ENCODE measurements around the gene SMOC1. TPM values are rescaled to one million over a fixed set of nuclear protein-coding genes. Genes with fewer than 3 reads are reported as not detected.

SMOC1 gene
- polyA plus RNA-seq, 1 experiment, result not detected

DNA sequence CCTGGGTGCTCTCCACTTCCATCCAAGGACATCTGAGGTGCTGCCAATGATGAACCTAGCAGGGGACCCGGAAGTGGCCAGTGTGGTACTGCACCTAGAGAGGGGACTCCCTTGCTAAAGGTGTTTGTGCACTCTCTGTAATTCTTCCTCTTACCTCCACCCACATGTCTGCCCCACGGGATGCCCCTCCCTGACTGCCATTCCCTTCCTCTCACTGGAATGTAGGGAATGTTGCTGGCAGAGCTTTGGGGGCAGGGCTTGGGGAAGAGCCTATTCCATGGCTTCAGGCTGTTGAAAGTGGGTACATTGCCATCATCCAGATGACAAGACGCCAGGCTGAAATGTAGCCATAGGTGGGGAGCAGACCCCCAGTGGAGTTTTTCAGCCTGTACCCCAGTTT is 153.2 kb downstream of the SMOC1 start:
- H3K36me3 ChIP-seq (ENCODE audit: control insufficient read depth, insufficient read depth, low read length), result no peaks in the 10 kb centered on the region
- TF ChIP-seq, protein P1, sequence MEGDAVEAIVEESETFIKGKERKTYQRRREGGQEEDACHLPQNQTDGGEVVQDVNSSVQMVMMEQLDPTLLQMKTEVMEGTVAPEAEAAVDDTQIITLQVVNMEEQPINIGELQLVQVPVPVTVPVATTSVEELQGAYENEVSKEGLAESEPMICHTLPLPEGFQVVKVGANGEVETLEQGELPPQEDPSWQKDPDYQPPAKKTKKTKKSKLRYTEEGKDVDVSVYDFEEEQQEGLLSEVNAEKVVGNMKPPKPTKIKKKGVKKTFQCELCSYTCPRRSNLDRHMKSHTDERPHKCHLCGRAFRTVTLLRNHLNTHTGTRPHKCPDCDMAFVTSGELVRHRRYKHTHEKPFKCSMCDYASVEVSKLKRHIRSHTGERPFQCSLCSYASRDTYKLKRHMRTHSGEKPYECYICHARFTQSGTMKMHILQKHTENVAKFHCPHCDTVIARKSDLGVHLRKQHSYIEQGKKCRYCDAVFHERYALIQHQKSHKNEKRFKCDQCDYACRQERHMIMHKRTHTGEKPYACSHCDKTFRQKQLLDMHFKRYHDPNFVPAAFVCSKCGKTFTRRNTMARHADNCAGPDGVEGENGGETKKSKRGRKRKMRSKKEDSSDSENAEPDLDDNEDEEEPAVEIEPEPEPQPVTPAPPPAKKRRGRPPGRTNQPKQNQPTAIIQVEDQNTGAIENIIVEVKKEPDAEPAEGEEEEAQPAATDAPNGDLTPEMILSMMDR (IDR thresholded peaks at IDR 0.05; ENCODE audit: insufficient read depth, low read depth, low read length), result no peak
- ChIA-PET POLR2A (no interaction called here), CTCF (interaction anchor here (0.9 to 3.0 kb wide), 3 partner anchors 11 to 285 kb away, joined by 3 to 9 read pairs (median 3); no protein-coding TSS in a partner anchor)
- no peak overlapping the region for H3K4me3 ChIP-seq (ENCODE audit: low read depth, low read length)
- DNase-seq (ENCODE audit: low read depth), result no peak
- H3K27me3 ChIP-seq (ENCODE audit: control insufficient read depth, insufficient read depth, low read length), result no peaks in the 10 kb centered on the region

DNA sequence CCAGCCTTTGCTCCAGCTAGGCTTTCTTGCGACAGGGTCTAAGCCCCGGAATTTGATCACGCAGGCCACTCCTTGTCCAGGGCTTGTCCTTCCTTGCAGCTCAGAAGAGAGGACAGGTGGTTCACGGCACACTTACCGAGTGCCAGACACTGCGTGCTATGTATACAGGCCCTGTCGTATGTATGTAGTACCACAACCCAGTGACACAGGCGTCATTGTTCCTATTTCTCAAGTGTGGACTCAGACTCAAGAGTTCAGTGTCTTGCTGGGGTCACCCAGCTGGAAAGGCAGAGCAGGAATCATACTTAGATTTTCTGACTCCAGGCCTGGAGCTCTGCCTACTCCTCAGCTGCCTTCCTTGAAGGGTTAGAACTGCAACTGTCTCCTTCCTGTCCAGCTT is 153.9 kb downstream of the SMOC1 start:
- ChIA-PET CTCF (interaction anchor here (0.9 to 3.0 kb wide), 4 partner anchors 11 to 284 kb away, joined by 3 to 9 read pairs (median 3); no protein-coding TSS in a partner anchor), POLR2A (no interaction called here)
- TF ChIP-seq, protein P1 (IDR thresholded peaks at IDR 0.05; ENCODE audit: insufficient read depth, low read depth, low read length), result no peak
- no peaks in the 10 kb centered on the region for H3K36me3 ChIP-seq (ENCODE audit: control insufficient read depth, insufficient read depth, low read length)
- no peak for DNase-seq (ENCODE audit: low read depth)
- H3K27me3 ChIP-seq (ENCODE audit: control insufficient read depth, insufficient read depth, low read length), result no peaks in the 10 kb centered on the region
- no peak overlapping the region for H3K4me3 ChIP-seq (ENCODE audit: low read depth, low read length)

DNA sequence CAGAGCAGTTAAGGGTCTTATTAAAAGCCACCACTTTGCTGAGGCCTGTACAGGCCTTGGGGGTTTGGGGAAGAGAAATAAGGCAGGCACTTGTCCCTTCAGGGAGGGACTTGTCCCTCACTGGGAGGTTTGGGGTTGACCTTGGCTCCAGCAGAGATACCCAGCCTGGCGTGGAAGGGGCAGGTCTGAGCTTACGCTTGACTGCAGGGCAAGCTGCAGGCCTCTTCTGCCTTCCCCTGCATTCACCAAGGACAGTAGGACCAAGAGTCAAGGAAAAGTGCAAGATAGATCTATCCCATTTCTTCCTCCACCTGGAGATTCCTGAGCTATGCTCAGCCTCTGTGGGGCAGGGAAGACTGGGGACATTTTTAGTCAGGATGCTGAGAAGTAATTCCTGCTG is 154.3 kb downstream of the SMOC1 start:
- DNase-seq (ENCODE audit: low read depth), result no peak
- no peaks in the 10 kb centered on the region for H3K27me3 ChIP-seq (ENCODE audit: control insufficient read depth, insufficient read depth, low read length)
- H3K4me3 ChIP-seq (ENCODE audit: low read depth, low read length), result no peak overlapping the region
- H3K36me3 ChIP-seq (ENCODE audit: control insufficient read depth, insufficient read depth, low read length), result no peaks in the 10 kb centered on the region
- ChIA-PET CTCF (interaction anchor here (1.2 to 3.0 kb wide), 3 partner anchors 12 to 284 kb away, joined by 3 to 9 read pairs (median 3); no protein-coding TSS in a partner anchor), POLR2A (no interaction called here)
- TF ChIP-seq, protein P1 (IDR thresholded peaks at IDR 0.05; ENCODE audit: insufficient read depth, low read depth, low read length), result no peak

DNA sequence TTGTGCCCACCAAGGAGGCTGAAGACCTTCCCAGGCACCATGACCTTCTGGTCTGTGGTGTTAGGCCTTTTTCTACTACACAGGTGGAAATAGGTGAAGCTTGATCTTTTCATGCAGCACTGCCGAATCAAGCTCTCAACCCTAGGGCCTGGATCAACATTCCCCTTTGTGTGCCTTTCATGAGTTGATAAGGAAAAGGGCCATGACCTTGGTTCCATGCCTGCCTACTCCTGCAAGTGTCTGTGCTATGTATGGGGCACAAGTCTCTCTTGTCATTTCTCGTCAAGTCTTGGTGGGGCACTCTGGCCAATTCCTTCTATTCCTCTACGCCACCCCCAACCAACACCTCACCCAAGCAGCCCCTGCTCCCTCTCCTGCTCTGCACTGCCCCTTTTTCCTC is 155.0 kb downstream of the SMOC1 start:
- TF ChIP-seq, protein P1 (IDR thresholded peaks at IDR 0.05; ENCODE audit: insufficient read depth, low read depth, low read length), result no peak
- ChIA-PET POLR2A (no interaction called here), CTCF (interaction anchor here (1.3 kb wide), 1 partner anchor 11 kb away, joined by 3 read pairs; no protein-coding TSS in a partner anchor)
- DNase-seq (ENCODE audit: low read depth), result no peak
- H3K36me3 ChIP-seq (ENCODE audit: control insufficient read depth, insufficient read depth, low read length), result no peaks in the 10 kb centered on the region
- no peak overlapping the region for H3K4me3 ChIP-seq (ENCODE audit: low read depth, low read length)
- no peaks in the 10 kb centered on the region for H3K27me3 ChIP-seq (ENCODE audit: control insufficient read depth, insufficient read depth, low read length)

DNA sequence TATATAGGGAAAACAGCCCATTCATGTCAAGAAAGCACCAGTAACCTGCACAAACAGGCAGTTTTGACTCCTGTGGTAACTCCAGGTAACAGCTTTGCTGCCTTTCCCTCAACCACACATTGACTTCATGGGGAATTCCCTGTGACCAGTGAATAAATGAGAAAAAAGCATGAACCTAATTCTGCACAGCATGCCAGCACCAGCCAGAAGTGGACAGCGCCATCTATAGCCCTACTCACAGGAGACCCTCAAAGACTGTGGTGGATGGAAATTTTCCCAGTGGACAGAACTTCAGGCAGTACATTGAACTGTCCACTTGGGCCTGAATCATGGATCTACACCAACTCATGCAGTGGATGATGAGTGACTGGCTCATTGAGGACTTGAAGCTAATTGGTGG is 157.4 kb downstream of the SMOC1 start:
- H3K36me3 ChIP-seq (ENCODE audit: control insufficient read depth, insufficient read depth, low read length), result no peaks in the 10 kb centered on the region
- H3K27me3 ChIP-seq (ENCODE audit: control insufficient read depth, insufficient read depth, low read length), result no peaks in the 10 kb centered on the region
- POLR2A ChIA-PET, result no interaction called here
- DNase-seq (ENCODE audit: low read depth), result no peak
- no peak overlapping the region for H3K4me3 ChIP-seq (ENCODE audit: low read depth, low read length)
- TF ChIP-seq, protein P1 (IDR thresholded peaks at IDR 0.05; ENCODE audit: insufficient read depth, low read depth, low read length), result no peak
- CTCF ChIA-PET, result no interaction called here
